GM10248 (cell line): ENCODE measurements around the gene M1AP.

Experiments
- CTCF ChIA-PET: fragments of 300-600 bp; sonication (Branson Sonifier 250); formaldehyde crosslinking; extraction: SDS; loops from one replicate; lab custom pipeline; 2021; ENCODE audit warnings: antibody characterized with exemption; lab: Yijun Ruan, JAX
- POLR2A ChIA-PET: fragments of 350-650 bp; sonication (Branson Sonifier 250); formaldehyde crosslinking; extraction: SDS; loops from one replicate; lab custom pipeline; 2020; ENCODE audit warnings: antibody characterized with exemption; lab: Yijun Ruan, JAX
- DNase-seq: peaks from one replicate; pipeline ENCODE4 v3.0.0; 2012; ENCODE audit errors: extremely low spot score
- CTCF ChIP-seq: IDR thresholded peaks from 2 replicates; pipeline ENCODE4 v1.5.1; 2012; ENCODE audit warnings: mild to moderate bottlenecking, low read depth; ENCODE audit errors: extremely low read depth, missing control alignments, control extremely low read depth

Gene M1AP

GRCh38 chr2:74659462-74659861 lies 11.3 kb upstream of the M1AP start:
- no peak for TF ChIP-seq CTCF
- ChIA-PET CTCF (no interaction called here), POLR2A (no interaction called here)
- no peak for DNase-seq

GRCh38 chr2:74658516-74658915 lies 10.4 kb upstream of the M1AP start:
- DNase-seq = no peak
- no peak for TF ChIP-seq CTCF
- ChIA-PET CTCF (no interaction called here), POLR2A (no interaction called here)

- ChIA-PET POLR2A (no interaction called here), CTCF (no interaction called here)
- TF ChIP-seq CTCF = no peak
- no peak for DNase-seq
Observed at GRCh38 chr2:74655579-74655978, 7.4 kb upstream of the M1AP start.

- ChIA-PET POLR2A (interaction anchor here (0.5 kb wide), 1 partner anchor 100 kb away, joined by 8 read pairs; the partner anchor contains the start of gene LOXL3), CTCF (interaction anchor here (1.0 to 1.6 kb wide), 4 partner anchors 11 to 223 kb away, joined by 3 to 4 read pairs (median 4); no protein-coding TSS in a partner anchor)
- TF ChIP-seq CTCF = no peak
- DNase-seq = peak; percentile 99
Observed at GRCh38 chr2:74653985-74654882, 6.1 kb upstream of the M1AP start, which contains the start of gene SEMA4F. Gene SEMA4F (plus strand): TSS chr2:74654247. CDS start chr2:74654377, 130 bp downstream.

- POLR2A ChIA-PET = interaction anchor here (0.5 kb wide), 1 partner anchor 100 kb away, joined by 8 read pairs; the partner anchor contains the start of gene LOXL3
- CTCF ChIA-PET = interaction anchor here (1.0 to 1.6 kb wide), 3 partner anchors 12 to 224 kb away, joined by 3 to 4 read pairs (median 4); no protein-coding TSS in a partner anchor
- DNase-seq = no peak
- no peak for TF ChIP-seq CTCF
Observed at GRCh38 chr2:74653589-74653984, 5.5 kb upstream of the M1AP start.

GRCh38 chr2:74646834-74647482 lies 1.2 kb downstream of the M1AP start:
- ChIA-PET CTCF (no interaction called here), POLR2A (no interaction called here)
- no peak for DNase-seq
- TF ChIP-seq CTCF = no peak
